GM23338 (cell line): ENCODE results near the gene AP1M2. TPM values are rescaled to one million over a fixed set of nuclear protein-coding genes. Genes with fewer than 3 reads are reported as not detected.

Source experiments
- ATAC-seq: fragments of 200-7000 bp; cut with Tn5 transposase; 3 replicates; pipeline ENCODE4 v1.9.1; 2020
- DNase-seq: peaks from one replicate; pipeline ENCODE4 v3.0.0-alpha.2; 2015; ENCODE audit warnings: low spot score
- H2AFZ ChIP-seq: fragments of 200-600 bp; sonication (generic); 2 replicates; pipeline ENCODE4 v1.8.0; 2016; ENCODE audit warnings: antibody characterized with exemption, mild to moderate bottlenecking, moderate library complexity
- H3F3A ChIP-seq: fragments of 200-600 bp; sonication (generic); replicated peaks from 2 replicates; pipeline ENCODE4 v1.8.0; 2017; ENCODE audit warnings: antibody characterized with exemption, mixed run types, low read depth
- H3K27ac ChIP-seq: fragments of 200-600 bp; sonication (generic); 2 replicates; pipeline ENCODE4 v1.6.1; 2016; ENCODE audit warnings: low read depth
- H3K27me3 ChIP-seq: fragments of 200-600 bp; sonication (generic); 2 replicates; pipeline ENCODE4 v1.8.0; 2016; ENCODE audit warnings: mild to moderate bottlenecking, mixed run types, moderate library complexity; ENCODE audit not compliant: insufficient read depth
- H3K36me3 ChIP-seq: fragments of 200-600 bp; sonication (generic); 2 replicates; pipeline ENCODE4 v1.8.0; 2016; ENCODE audit warnings: mild to moderate bottlenecking; ENCODE audit not compliant: insufficient read depth
- H3K4me1 ChIP-seq: fragments of 200-600 bp; sonication (generic); 2 replicates; pipeline ENCODE4 v1.8.0; 2016; ENCODE audit warnings: mild to moderate bottlenecking, moderate library complexity; ENCODE audit not compliant: insufficient read depth
- H3K4me2 ChIP-seq: fragments of 200-600 bp; sonication (generic); 2 replicates; pipeline ENCODE4 v1.7.1; 2017; ENCODE audit warnings: mixed run types
- H3K4me3 ChIP-seq: fragments of 200-600 bp; sonication (generic); 2 replicates; pipeline ENCODE4 v1.6.1; 2016; ENCODE audit warnings: mixed run types
- H3K79me2 ChIP-seq: fragments of 200-600 bp; sonication (generic); replicated peaks from 2 replicates; pipeline ENCODE4 v1.8.0; 2017; ENCODE audit warnings: mild to moderate bottlenecking; ENCODE audit not compliant: insufficient read depth
- H3K9me2 ChIP-seq: fragments of 200-600 bp; sonication (generic); 2 replicates; pipeline ENCODE4 v1.8.0; 2017; ENCODE audit not compliant: insufficient read depth
- H4K20me1 ChIP-seq: fragments of 200-600 bp; sonication (generic); replicated peaks from 2 replicates; pipeline ENCODE4 v1.8.0; 2017; ENCODE audit warnings: mild to moderate bottlenecking; ENCODE audit not compliant: insufficient read depth
- H3K27ac Mint-ChIP-seq: 2 replicates; pipeline ENCODE4 v1.8.0; 2020; ENCODE audit warnings: inconsistent platforms, mild to moderate bottlenecking, moderate library complexity, mixed read lengths
- H3K27me3 Mint-ChIP-seq: 3 replicates; pipeline ENCODE4 v1.8.0; 2022; ENCODE audit warnings: low read depth, mild to moderate bottlenecking, moderate library complexity, mixed read lengths, inconsistent platforms; ENCODE audit not compliant: insufficient read depth, poor library complexity
- H3K36me3 Mint-ChIP-seq: 3 replicates; pipeline ENCODE4 v1.8.0; 2021; ENCODE audit warnings: low read depth, mild to moderate bottlenecking, inconsistent platforms, moderate library complexity, mixed read lengths
- H3K4me1 Mint-ChIP-seq: 3 replicates; pipeline ENCODE4 v1.8.0; 2020; ENCODE audit warnings: mild to moderate bottlenecking, inconsistent platforms, mixed read lengths
- H3K4me3 Mint-ChIP-seq: 3 replicates; pipeline ENCODE4 v1.8.0; 2021; ENCODE audit warnings: moderate library complexity, mild to moderate bottlenecking, inconsistent platforms, mixed read lengths
- H3K9me3 Mint-ChIP-seq: 3 replicates; pipeline ENCODE4 v1.8.0; 2020; ENCODE audit warnings: moderate library complexity, mild to moderate bottlenecking, inconsistent platforms, mixed read lengths
- ETS1 ChIP-seq: IDR thresholded peaks from 2 replicates; pipeline ENCODE4 v1.6.1; 2016; ENCODE audit warnings: antibody characterized with exemption
- EZH2 ChIP-seq: fragments of 200-600 bp; sonication (generic); IDR thresholded peaks from one replicate; pipeline ENCODE4 v1.8.0; 2017; ENCODE audit warnings: antibody characterized with exemption, mild to moderate bottlenecking, low read depth; ENCODE audit not compliant: unreplicated experiment
- EZH2phosphoT487 ChIP-seq: fragments of 200-600 bp; sonication (generic); IDR thresholded peaks from one replicate; pipeline ENCODE4 v1.8.1; 2018; ENCODE audit warnings: antibody characterized with exemption; ENCODE audit not compliant: unreplicated experiment
- JUNB ChIP-seq: IDR thresholded peaks from one replicate; pipeline ENCODE4 v1.6.1; 2016; ENCODE audit warnings: antibody characterized with exemption; ENCODE audit not compliant: unreplicated experiment
- NANOG ChIP-seq: IDR thresholded peaks from 2 replicates; pipeline ENCODE4 v1.6.1; 2016; ENCODE audit warnings: antibody characterized with exemption, borderline replicate concordance
- POLR2AphosphoS5 ChIP-seq: IDR thresholded peaks from 2 replicates; pipeline ENCODE4 v1.6.1; 2016; ENCODE audit warnings: antibody characterized with exemption, low read depth
- STAT1 ChIP-seq: IDR thresholded peaks from one replicate; pipeline ENCODE4 v1.6.1; 2016; ENCODE audit warnings: antibody characterized with exemption; ENCODE audit not compliant: unreplicated experiment
- ZNF114 ChIP-seq: fragments of 250-450 bp; sonication (Bioruptor Pico); IDR thresholded peaks from 2 replicates; pipeline ENCODE4 v1.5.0; 2020; ENCODE audit warnings: mild to moderate bottlenecking, moderate library complexity
- ZNF331 ChIP-seq: fragments of 250-450 bp; sonication (Bioruptor Pico); IDR thresholded peaks from 2 replicates; pipeline ENCODE4 v1.5.0; 2020; ENCODE audit warnings: low read depth, mild to moderate bottlenecking, moderate library complexity
- polyA plus RNA-seq: library from polyadenylated mRNA; unstranded; fragments of >200 nt; fragmentation: Nextera tagmentation; extraction: Ambion mirVana; gene quantifications from 2 replicates; pipeline ENCODE4 v1.2.1, GENCODE V29; 2016
- total RNA-seq: library from RNA; depleted of rRNA; stranded (reverse); fragments of >200 nt; shearing (Covaris generic); gene quantifications from 2 replicates; pipeline ENCODE4 v1.2.3, GENCODE V29; 2014
- TF ChIP-seq, protein P1 (sequence below): IDR thresholded peaks from one replicate; pipeline ENCODE4 v1.6.1; 2018; ENCODE audit warnings: antibody characterized with exemption; ENCODE audit not compliant: unreplicated experiment
- TF ChIP-seq, protein P2 (sequence below): fragments of 250-450 bp; sonication (Bioruptor Pico); IDR thresholded peaks from 2 replicates; pipeline ENCODE4 v1.5.0; 2020; ENCODE audit warnings: mild to moderate bottlenecking, moderate library complexity

Gene AP1M2
- total and polyA plus RNA-seq, 2 experiments from 2014 or later: 128 to 165 TPM

DNA sequence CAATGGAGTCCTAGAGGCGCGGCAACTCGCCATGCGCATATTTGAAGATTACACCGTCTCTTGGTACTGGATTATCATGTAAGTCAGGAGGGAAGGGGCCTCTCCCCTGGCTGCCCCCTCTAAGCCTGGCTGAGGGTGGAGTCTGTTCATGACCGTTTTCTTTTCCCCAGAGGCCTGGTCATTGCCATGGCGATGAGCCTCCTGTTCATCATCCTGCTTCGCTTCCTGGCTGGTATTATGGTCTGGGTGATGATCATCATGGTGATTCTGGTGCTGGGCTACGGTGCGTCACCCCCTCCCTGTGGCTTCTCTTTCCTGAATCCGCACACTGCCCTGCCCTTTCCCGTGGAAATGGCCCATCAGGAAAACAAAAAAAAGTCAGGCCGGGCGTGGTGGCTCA, 44.8 kb upstream of the AP1M2 start:
- H3K27ac ChIP-seq: no peak overlapping the region
- H3K27me3 Mint-ChIP-seq: peaks cover 9% of the 10 kb centered on the region
- no peak overlapping the region for H3K4me3 Mint-ChIP-seq

More for the DNA sequence above, 44.8 kb upstream of the AP1M2 start:
- peaks cover 12% of the 10 kb centered on the region; the same call in 2 of the 3 replicates for H3K4me1 Mint-ChIP-seq
- Histone ChIP-seq H3K36me3 (peaks cover 6% of the 10 kb centered on the region; the same call in 1 of the 2 replicates), H3K4me3 (no peak overlapping the region), H3K9me2 (no peaks in the 10 kb centered on the region), H4K20me1 (no peaks in the 10 kb centered on the region; the same call in 1 of the 2 replicates), H3K4me2 (no peak overlapping the region), H2AFZ (no peak overlapping the region), H3K4me1 (no peaks in the 10 kb centered on the region), H3F3A (peaks cover 7% of the 10 kb centered on the region; the same call in 1 of the 2 replicates), H3K27me3 (no peaks in the 10 kb centered on the region), H3K79me2 (no peaks in the 10 kb centered on the region)
- no peak overlapping the region for H3K27ac Mint-ChIP-seq
- DNase-seq: no peak
- no peak for ATAC-seq
- peaks cover 75% of the 10 kb centered on the region for H3K36me3 Mint-ChIP-seq
- no peaks in the 10 kb centered on the region; the same call in 2 of the 3 replicates for H3K9me3 Mint-ChIP-seq
- TF ChIP-seq ZNF331 (CRISPR knock-in tag) (no peak), EZH2phosphoT487 (no peak), ZNF114 (CRISPR knock-in tag) (no peak), JUNB (no peak), NANOG (no peak), POLR2AphosphoS5 (no peak), EZH2 (no peak), STAT1 (no peak), ETS1 (no peak)
- TF ChIP-seq, protein P1, sequence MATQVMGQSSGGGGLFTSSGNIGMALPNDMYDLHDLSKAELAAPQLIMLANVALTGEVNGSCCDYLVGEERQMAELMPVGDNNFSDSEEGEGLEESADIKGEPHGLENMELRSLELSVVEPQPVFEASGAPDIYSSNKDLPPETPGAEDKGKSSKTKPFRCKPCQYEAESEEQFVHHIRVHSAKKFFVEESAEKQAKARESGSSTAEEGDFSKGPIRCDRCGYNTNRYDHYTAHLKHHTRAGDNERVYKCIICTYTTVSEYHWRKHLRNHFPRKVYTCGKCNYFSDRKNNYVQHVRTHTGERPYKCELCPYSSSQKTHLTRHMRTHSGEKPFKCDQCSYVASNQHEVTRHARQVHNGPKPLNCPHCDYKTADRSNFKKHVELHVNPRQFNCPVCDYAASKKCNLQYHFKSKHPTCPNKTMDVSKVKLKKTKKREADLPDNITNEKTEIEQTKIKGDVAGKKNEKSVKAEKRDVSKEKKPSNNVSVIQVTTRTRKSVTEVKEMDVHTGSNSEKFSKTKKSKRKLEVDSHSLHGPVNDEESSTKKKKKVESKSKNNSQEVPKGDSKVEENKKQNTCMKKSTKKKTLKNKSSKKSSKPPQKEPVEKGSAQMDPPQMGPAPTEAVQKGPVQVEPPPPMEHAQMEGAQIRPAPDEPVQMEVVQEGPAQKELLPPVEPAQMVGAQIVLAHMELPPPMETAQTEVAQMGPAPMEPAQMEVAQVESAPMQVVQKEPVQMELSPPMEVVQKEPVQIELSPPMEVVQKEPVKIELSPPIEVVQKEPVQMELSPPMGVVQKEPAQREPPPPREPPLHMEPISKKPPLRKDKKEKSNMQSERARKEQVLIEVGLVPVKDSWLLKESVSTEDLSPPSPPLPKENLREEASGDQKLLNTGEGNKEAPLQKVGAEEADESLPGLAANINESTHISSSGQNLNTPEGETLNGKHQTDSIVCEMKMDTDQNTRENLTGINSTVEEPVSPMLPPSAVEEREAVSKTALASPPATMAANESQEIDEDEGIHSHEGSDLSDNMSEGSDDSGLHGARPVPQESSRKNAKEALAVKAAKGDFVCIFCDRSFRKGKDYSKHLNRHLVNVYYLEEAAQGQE: no peak
- TF ChIP-seq, protein P2, sequence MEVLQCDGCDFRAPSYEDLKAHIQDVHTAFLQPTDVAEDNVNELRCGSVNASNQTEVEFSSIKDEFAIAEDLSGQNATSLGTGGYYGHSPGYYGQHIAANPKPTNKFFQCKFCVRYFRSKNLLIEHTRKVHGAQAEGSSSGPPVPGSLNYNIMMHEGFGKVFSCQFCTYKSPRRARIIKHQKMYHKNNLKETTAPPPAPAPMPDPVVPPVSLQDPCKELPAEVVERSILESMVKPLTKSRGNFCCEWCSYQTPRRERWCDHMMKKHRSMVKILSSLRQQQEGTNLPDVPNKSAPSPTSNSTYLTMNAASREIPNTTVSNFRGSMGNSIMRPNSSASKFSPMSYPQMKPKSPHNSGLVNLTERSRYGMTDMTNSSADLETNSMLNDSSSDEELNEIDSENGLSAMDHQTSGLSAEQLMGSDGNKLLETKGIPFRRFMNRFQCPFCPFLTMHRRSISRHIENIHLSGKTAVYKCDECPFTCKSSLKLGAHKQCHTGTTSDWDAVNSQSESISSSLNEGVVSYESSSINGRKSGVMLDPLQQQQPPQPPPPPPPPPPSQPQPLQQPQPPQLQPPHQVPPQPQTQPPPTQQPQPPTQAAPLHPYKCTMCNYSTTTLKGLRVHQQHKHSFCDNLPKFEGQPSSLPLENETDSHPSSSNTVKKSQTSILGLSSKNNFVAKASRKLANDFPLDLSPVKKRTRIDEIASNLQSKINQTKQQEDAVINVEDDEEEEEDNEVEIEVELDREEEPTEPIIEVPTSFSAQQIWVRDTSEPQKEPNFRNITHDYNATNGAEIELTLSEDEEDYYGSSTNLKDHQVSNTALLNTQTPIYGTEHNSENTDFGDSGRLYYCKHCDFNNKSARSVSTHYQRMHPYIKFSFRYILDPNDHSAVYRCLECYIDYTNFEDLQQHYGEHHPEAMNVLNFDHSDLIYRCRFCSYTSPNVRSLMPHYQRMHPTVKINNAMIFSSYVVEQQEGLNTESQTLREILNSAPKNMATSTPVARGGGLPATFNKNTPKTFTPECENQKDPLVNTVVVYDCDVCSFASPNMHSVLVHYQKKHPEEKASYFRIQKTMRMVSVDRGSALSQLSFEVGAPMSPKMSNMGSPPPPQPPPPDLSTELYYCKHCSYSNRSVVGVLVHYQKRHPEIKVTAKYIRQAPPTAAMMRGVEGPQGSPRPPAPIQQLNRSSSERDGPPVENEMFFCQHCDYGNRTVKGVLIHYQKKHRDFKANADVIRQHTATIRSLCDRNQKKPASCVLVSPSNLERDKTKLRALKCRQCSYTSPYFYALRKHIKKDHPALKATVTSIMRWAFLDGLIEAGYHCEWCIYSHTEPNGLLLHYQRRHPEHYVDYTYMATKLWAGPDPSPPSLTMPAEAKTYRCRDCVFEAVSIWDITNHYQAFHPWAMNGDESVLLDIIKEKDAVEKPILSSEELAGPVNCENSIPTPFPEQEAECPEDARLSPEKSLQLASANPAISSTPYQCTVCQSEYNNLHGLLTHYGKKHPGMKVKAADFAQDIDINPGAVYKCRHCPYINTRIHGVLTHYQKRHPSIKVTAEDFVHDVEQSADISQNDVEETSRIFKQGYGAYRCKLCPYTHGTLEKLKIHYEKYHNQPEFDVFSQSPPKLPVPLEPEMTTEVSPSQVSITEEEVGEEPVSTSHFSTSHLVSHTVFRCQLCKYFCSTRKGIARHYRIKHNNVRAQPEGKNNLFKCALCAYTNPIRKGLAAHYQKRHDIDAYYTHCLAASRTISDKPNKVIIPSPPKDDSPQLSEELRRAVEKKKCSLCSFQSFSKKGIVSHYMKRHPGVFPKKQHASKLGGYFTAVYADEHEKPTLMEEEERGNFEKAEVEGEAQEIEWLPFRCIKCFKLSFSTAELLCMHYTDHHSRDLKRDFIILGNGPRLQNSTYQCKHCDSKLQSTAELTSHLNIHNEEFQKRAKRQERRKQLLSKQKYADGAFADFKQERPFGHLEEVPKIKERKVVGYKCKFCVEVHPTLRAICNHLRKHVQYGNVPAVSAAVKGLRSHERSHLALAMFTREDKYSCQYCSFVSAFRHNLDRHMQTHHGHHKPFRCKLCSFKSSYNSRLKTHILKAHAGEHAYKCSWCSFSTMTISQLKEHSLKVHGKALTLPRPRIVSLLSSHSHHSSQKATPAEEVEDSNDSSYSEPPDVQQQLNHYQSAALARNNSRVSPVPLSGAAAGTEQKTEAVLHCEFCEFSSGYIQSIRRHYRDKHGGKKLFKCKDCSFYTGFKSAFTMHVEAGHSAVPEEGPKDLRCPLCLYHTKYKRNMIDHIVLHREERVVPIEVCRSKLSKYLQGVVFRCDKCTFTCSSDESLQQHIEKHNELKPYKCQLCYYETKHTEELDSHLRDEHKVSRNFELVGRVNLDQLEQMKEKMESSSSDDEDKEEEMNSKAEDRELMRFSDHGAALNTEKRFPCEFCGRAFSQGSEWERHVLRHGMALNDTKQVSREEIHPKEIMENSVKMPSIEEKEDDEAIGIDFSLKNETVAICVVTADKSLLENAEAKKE (CRISPR knock-in tag): no peak
